H1 (cell line): Measurements from ENCODE around the gene POU3F2. TPM values are rescaled to one million over a fixed set of nuclear protein-coding genes. Genes with fewer than 3 reads are reported as not detected.

ENCODE experiments used
- CTCF ChIA-PET: fragments of 300-600 bp; sonication (Branson Sonifier 250); formaldehyde crosslinking; loops from one replicate; lab custom pipeline; 2021; ENCODE audit not compliant: partially characterized antibody; lab: Charles Lee
- POLR2A ChIA-PET: fragments of 300-600 bp; sonication (Branson Sonifier 250); formaldehyde crosslinking; loops from one replicate; lab custom pipeline; 2021; ENCODE audit warnings: inconsistent platforms; ENCODE audit not compliant: partially characterized antibody; lab: Charles Lee
- DNase-seq, 2 experiments: peaks; one replicate each; pipeline versions ENCODE4 v3.0.0 to v3.0.0-alpha.2; 2010 to 2022; ENCODE audit warnings: low spot score in 2 of 2, low read depth in 1 of 2, mixed read lengths in 1 of 2
- FAIRE-seq: peaks from 2 replicates; lab custom pipeline; 2011; peaks lifted over from hg19 to GRCh38; lab: Jason Lieb, UNC
- H2AFZ ChIP-seq: 2 replicates; pipeline ENCODE4 v1.8.1; 2012; ENCODE audit warnings: low read length, inconsistent platforms
- H2AK5ac ChIP-seq: 2 replicates; pipeline ENCODE4 v1.6.1; 2013; ENCODE audit warnings: low read depth, low read length
- H2BK120ac ChIP-seq: replicated peaks from 2 replicates; pipeline ENCODE3; 2013; ENCODE audit warnings: low read depth, low read length, inconsistent platforms
- H2BK12ac ChIP-seq: 2 replicates; pipeline ENCODE4 v1.6.1; 2013; ENCODE audit warnings: low read depth, low read length
- H2BK15ac ChIP-seq: 2 replicates; pipeline ENCODE4 v1.6.1; 2013; ENCODE audit warnings: low read length
- H2BK20ac ChIP-seq: 2 replicates; pipeline ENCODE4 v1.6.1; 2013; ENCODE audit warnings: low read length
- H2BK5ac ChIP-seq: 2 replicates; pipeline ENCODE4 v1.6.1; 2013; ENCODE audit warnings: low read depth, low read length
- H3K14ac ChIP-seq: 2 replicates; pipeline ENCODE4 v1.6.1; 2013; ENCODE audit warnings: inconsistent platforms; ENCODE audit not compliant: insufficient read length
- H3K18ac ChIP-seq: 2 replicates; pipeline ENCODE4 v1.6.1; 2013; ENCODE audit warnings: low read length; ENCODE audit errors: extremely low read depth
- H3K23ac ChIP-seq: 2 replicates; pipeline ENCODE4 v1.6.1; 2013; ENCODE audit warnings: inconsistent platforms; ENCODE audit not compliant: insufficient read length
- H3K23me2 ChIP-seq: 2 replicates; pipeline ENCODE4 v1.6.1; 2013; ENCODE audit warnings: low read depth, low read length
- H3K27ac ChIP-seq: 2 replicates; pipeline ENCODE4 v1.6.1; 2011; ENCODE audit warnings: low read depth, low read length, inconsistent platforms
- H3K27me3 ChIP-seq, 4 experiments: replicated peaks in 1 of 4; 1 replicate in 1 of 4; 2 replicates in 3 of 4; pipeline versions ENCODE4 v1.6.1 to v1.8.1; 2011 to 2013; ENCODE audit warnings: low read length in 3 of 4, mild to moderate bottlenecking in 3 of 4, inconsistent platforms in 2 of 4, mixed read lengths in 2 of 4, moderate library complexity in 1 of 4; ENCODE audit not compliant: control insufficient read depth in 3 of 4, insufficient read depth in 3 of 4; ENCODE audit errors: extremely low read depth in 1 of 4
- H3K36me3 ChIP-seq, 4 experiments: 2 replicates each; pipeline versions ENCODE4 v1.6.1 to v1.8.1; 2011 to 2013; ENCODE audit warnings: mild to moderate bottlenecking in 4 of 4, low read length in 3 of 4, moderate library complexity in 2 of 4, control low read depth in 1 of 4, inconsistent platforms in 1 of 4; ENCODE audit not compliant: insufficient read depth in 4 of 4, control insufficient read depth in 2 of 4
- H3K4ac ChIP-seq: replicated peaks from 2 replicates; pipeline ENCODE3; 2013; ENCODE audit warnings: low read length, low read depth, mixed read lengths, inconsistent platforms; ENCODE audit not compliant: insufficient read length
- H3K4me1 ChIP-seq, 4 experiments: replicated peaks in 1 of 4; 1 replicate in 1 of 4; 2 replicates in 3 of 4; pipeline versions ENCODE4 v1.6.1 to v1.8.1; 2011 to 2013; ENCODE audit warnings: low read length in 3 of 4, inconsistent platforms in 2 of 4, mixed read lengths in 1 of 4; ENCODE audit not compliant: insufficient read depth in 4 of 4, control insufficient read depth in 3 of 4
- H3K4me2 ChIP-seq, 2 experiments: 2 replicates each; pipeline versions ENCODE4 v1.6.1 to v1.8.1; 2011 to 2013; ENCODE audit warnings: low read depth in 2 of 2, low read length in 2 of 2, control low read depth in 1 of 2, inconsistent platforms in 1 of 2, mild to moderate bottlenecking in 1 of 2; ENCODE audit not compliant: insufficient read depth in 1 of 2
- H3K4me3 ChIP-seq, 4 experiments: fragments of 200-600, 300-600 bp in 1 of 4; sonication (generic), shearing (Covaris generic), sonication (Bioruptor Twin) in 1 of 4; 2 replicates each; pipeline versions ENCODE4 v1.5.1 to v1.8.1; 2011 to 2016; ENCODE audit warnings: low read length in 4 of 4, low read depth in 3 of 4, control low read depth in 2 of 4, inconsistent platforms in 2 of 4, mild to moderate bottlenecking in 2 of 4, mixed read lengths in 1 of 4, moderate library complexity in 1 of 4; ENCODE audit not compliant: insufficient read depth in 2 of 4; ENCODE audit errors: extremely low read depth in 1 of 4
- H3K56ac ChIP-seq: replicated peaks from 2 replicates; pipeline ENCODE3; 2013; ENCODE audit warnings: low read depth, mild to moderate bottlenecking, mixed read lengths, low read length, inconsistent platforms; ENCODE audit not compliant: insufficient read length
- H3K79me1 ChIP-seq: 2 replicates; pipeline ENCODE4 v1.6.1; 2013; ENCODE audit warnings: low read depth, low read length, control low read depth
- H3K79me2 ChIP-seq, 2 experiments: 2 replicates each; pipeline versions ENCODE4 v1.6.1 to v1.8.1; 2012 to 2013; ENCODE audit warnings: low read length in 2 of 2, mild to moderate bottlenecking in 2 of 2, inconsistent platforms in 1 of 2; ENCODE audit not compliant: insufficient read depth in 2 of 2, control insufficient read depth in 1 of 2
- H3K9ac ChIP-seq, 4 experiments: replicated peaks in 1 of 4; 1 replicate in 1 of 4; 2 replicates in 3 of 4; pipeline versions ENCODE4 v1.6.1 to v1.8.1; 2011 to 2013; ENCODE audit warnings: low read depth in 3 of 4, low read length in 3 of 4, control low read depth in 2 of 4, mild to moderate bottlenecking in 2 of 4, moderate library complexity in 2 of 4, inconsistent platforms in 1 of 4; ENCODE audit errors: extremely low read depth in 1 of 4
- H3K9me3 ChIP-seq, 2 experiments: 2 replicates each; pipeline versions ENCODE4 v1.6.1 to v1.8.1; 2012 to 2013; ENCODE audit warnings: mild to moderate bottlenecking in 2 of 2, moderate library complexity in 2 of 2, control low read depth in 1 of 2, inconsistent platforms in 1 of 2, low read depth in 1 of 2, low read length in 1 of 2, mixed read lengths in 1 of 2; ENCODE audit not compliant: insufficient read depth in 2 of 2
- H4K20me1 ChIP-seq, 2 experiments: replicated peaks in 1 of 2; 2 replicates each; pipeline versions ENCODE3 to v1.8.1; 2011 to 2013; ENCODE audit warnings: inconsistent platforms in 2 of 2, low read length in 2 of 2, mild to moderate bottlenecking in 1 of 2; ENCODE audit not compliant: insufficient read depth in 2 of 2, control insufficient read depth in 1 of 2
- H4K5ac ChIP-seq: 2 replicates; pipeline ENCODE4 v1.6.1; 2013; ENCODE audit warnings: low read length, low read depth, mixed read lengths, inconsistent platforms; ENCODE audit not compliant: insufficient read length
- H4K8ac ChIP-seq: 2 replicates; pipeline ENCODE4 v1.8.0; 2013; ENCODE audit warnings: mild to moderate bottlenecking, moderate library complexity, low read length, inconsistent platforms; ENCODE audit not compliant: insufficient read depth; ENCODE audit errors: extremely low read depth
- H4K91ac ChIP-seq: replicated peaks from 2 replicates; pipeline ENCODE3; 2013; ENCODE audit warnings: low read length, mixed read lengths, inconsistent platforms; ENCODE audit not compliant: insufficient read length
- BRCA1 ChIP-seq: IDR thresholded peaks from 2 replicates; pipeline ENCODE4 v1.6.1; 2012; ENCODE audit warnings: low read depth, low read length, improper control_type of control experiment
- CHD1 ChIP-seq: IDR thresholded peaks from 2 replicates; pipeline ENCODE4 v1.6.1; 2012; ENCODE audit warnings: low read depth, low read length, improper control_type of control experiment
- EGR1 ChIP-seq: IDR thresholded peaks from 2 replicates; pipeline ENCODE4 v1.6.1; 2011; ENCODE audit warnings: low read depth, low read length, borderline replicate concordance
- GTF2F1 ChIP-seq: IDR thresholded peaks from 2 replicates; pipeline ENCODE4 v1.6.1; 2012; ENCODE audit warnings: low read depth, low read length, improper control_type of control experiment, borderline replicate concordance
- POLR2A ChIP-seq, 2 experiments: IDR thresholded peaks; 1 replicate in 1 of 2; 2 replicates in 1 of 2; pipeline ENCODE4 v1.6.1; 2011; ENCODE audit warnings: low read depth in 2 of 2, low read length in 2 of 2, mild to moderate bottlenecking in 2 of 2; ENCODE audit errors: control extremely low read depth in 1 of 2
- RNF2 ChIP-seq: fragments of 200-900, 300-1000 bp; sonication (generic); IDR thresholded peaks from 2 replicates; pipeline ENCODE4 v1.7.1; 2016; ENCODE audit warnings: borderline replicate concordance, low read depth, mild to moderate bottlenecking, antibody characterized with exemption, low read length; ENCODE audit not compliant: poor library complexity, severe bottlenecking; ENCODE audit errors: missing control alignments
- SP1 ChIP-seq: IDR thresholded peaks from 2 replicates; pipeline ENCODE4 v1.6.1; 2011; ENCODE audit warnings: low read depth, low read length
- TBP ChIP-seq: IDR thresholded peaks from 2 replicates; pipeline ENCODE4 v1.6.1; 2011; ENCODE audit warnings: low read depth, low read length, improper control_type of control experiment
- WGBS, 2 experiments: shearing (Covaris generic) in 1 of 2; methylation state at CpG; one replicate each; pipeline versions ENCODE4 v1.1.6 to v1.1.7; 2013 to 2015; ENCODE audit warnings: low lambda C conversion rate in 2 of 2, mixed read lengths in 2 of 2, inconsistent platforms in 1 of 2, low coverage in 1 of 2, missing lambda C conversion rate in 1 of 2; ENCODE audit not compliant: insufficient replicate concordance in 2 of 2, insufficient coverage in 1 of 2, insufficient read length in 1 of 2; ENCODE audit errors: extremely low coverage in 1 of 2, missing lambda C conversion rate in 1 of 2; 5-methylcytosine and 5-hydroxymethylcytosine counted together
- polyA plus RNA-seq, 7 experiments: library from polyadenylated mRNA; depleted of rRNA in 3 of 7; stranded (reverse) in 5 of 7; unstranded in 2 of 7; fragments of >200 nt in 5 of 7; fragments of 200-250 nt in 2 of 7; gene quantifications; 1 replicate in 5 of 7; 2 replicates in 1 of 7; 4 replicates in 1 of 7; pipeline versions ENCODE4 v1.2.1 to v1.2.3, GENCODE V29; 2011 to 2013; ENCODE audit warnings: missing spikeins in 2 of 7, mixed read lengths in 2 of 7
- total RNA-seq: library from RNA; stranded (reverse); fragmentation: NEBNext Ultra II Directional; extraction: Animal tissue kit (Norgen Biotek cat#: 25700); gene quantifications from 2 replicates; pipeline ENCODE4 v1.2.1, GENCODE V29; 2021
- TF ChIP-seq, protein P1 (sequence below): IDR thresholded peaks from 2 replicates; pipeline ENCODE4 v1.6.1; 2011; ENCODE audit warnings: low read depth, mild to moderate bottlenecking, low read length; ENCODE audit not compliant: insufficient read depth

Gene POU3F2
- total and polyA plus RNA-seq, 2 of the 8 experiments (the other 6 are each of a cell fraction or from before 2014, with no cell fraction given): 0.09 to 0.35 TPM

DNA sequence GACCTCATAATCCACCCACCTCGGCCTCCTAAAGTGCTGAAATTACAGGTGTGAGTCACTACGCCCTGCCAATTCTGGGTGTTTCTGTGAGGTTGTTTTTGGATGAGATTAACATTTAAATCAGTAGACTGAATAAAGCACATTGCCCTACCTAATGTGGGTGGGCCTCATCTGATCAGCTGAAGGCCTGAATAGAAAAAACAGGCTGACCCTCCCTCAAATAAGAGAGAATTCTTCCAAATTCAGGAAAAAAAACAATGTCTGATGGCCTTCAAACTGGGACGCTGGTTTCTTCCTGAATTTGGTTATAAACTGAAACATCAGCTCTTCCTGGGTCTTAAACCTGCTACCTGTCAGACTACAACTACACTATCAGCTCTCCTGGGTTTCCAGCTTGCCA is 51.0 kb downstream of the POU3F2 start:
- Histone ChIP-seq H2BK15ac (no peak overlapping the region), H4K20me1 (no peaks in the 10 kb centered on the region), H2AK5ac (no peak overlapping the region), H3K4ac (no peak overlapping the region), H2BK20ac (no peak overlapping the region), H3K14ac (no peak overlapping the region), H2BK5ac (no peak overlapping the region), H3K27ac (no peak overlapping the region), H4K5ac (no peak overlapping the region), H3K9ac (no peak overlapping the region), H2AFZ (no peak overlapping the region), H4K8ac (no peak overlapping the region), H3K4me2 (no peak overlapping the region), H3K56ac (no peak overlapping the region), H4K91ac (no peak overlapping the region), H2BK120ac (no peak overlapping the region), H3K79me2 (no peaks in the 10 kb centered on the region), H3K23me2 (no peaks in the 10 kb centered on the region), H3K79me1 (no peaks in the 10 kb centered on the region), H3K23ac (no peak overlapping the region), H2BK12ac (no peak overlapping the region), H3K36me3 (no peaks in the 10 kb centered on the region), H3K27me3 (no peaks in the 10 kb centered on the region), H3K9me3 (no peaks in the 10 kb centered on the region), H3K4me1 (no peaks in the 10 kb centered on the region), H3K4me3 (no peak overlapping the region), H3K18ac (no peak overlapping the region)
- WGBS, 2 experiments: 91% methylated on average over 3 of the region's 3 CpGs; no CpG with 5 or more reads in 1 of the 2 experiments
- CTCF ChIA-PET: interaction anchor here (0.7 to 1.2 kb wide), 2 partner anchors 17 to 984 kb away, joined by 3 read pairs; no protein-coding TSS in a partner anchor
- FAIRE-seq: no peak
- POLR2A ChIA-PET: no interaction called here
- TF ChIP-seq CHD1: no peak
- TF ChIP-seq BRCA1: no peak
- no peak for TF ChIP-seq SP1
- no peak for TF ChIP-seq GTF2F1
- no peak for TF ChIP-seq POLR2A (IDR thresholded peaks at IDR 0.05; ENCODE audit: control extremely low read depth in 1 of 2, low read depth in 2 of 2, low read length in 2 of 2)
- no peak for TF ChIP-seq TBP
- no peak for TF ChIP-seq RNF2
- TF ChIP-seq EGR1: no peak
- TF ChIP-seq, protein P1, sequence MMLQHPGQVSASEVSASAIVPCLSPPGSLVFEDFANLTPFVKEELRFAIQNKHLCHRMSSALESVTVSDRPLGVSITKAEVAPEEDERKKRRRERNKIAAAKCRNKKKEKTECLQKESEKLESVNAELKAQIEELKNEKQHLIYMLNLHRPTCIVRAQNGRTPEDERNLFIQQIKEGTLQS: no peak
- no peak for DNase-seq
